ENCODE measurements around the gene DMRT3. TPM values are rescaled to one million over a fixed set of nuclear protein-coding genes. Genes with fewer than 3 reads are reported as not detected.

DMRT3 gene
- total RNA-seq, 3 donors from 2014 or later (not counting 1 experiment from before 2014, with no cell fraction given): not detected

DNA sequence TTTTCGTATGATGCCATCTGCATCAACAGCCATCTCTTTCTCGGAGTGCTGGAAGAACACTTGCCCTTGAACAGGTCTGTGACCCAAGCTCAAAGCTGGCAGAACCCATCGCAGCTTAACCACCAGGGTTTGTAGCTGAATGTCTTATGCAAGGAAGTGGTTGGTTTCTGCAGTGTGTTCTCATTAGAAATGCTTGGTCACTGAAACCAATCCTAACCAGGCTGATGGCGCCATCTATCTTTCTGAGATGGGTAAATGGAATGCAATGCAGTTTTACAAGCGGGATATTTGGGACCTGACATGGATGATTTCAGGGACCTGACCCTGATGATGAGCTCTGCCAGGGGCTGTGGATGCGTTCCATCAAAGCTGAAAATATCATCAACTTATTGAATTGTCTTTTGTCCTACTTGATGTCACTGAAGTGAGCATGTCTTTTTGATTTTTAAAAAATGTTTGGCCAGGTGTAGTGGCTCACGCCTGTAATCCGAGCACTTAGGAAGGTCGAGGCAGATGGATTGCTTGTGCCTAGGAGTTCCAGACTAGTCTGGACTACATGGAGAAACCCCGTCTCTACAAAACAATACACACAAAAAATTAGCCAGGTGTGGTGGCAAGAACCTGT lies 28.7 kb downstream of the DMRT3 start:
- WGBS (ENCODE audit: insufficient coverage): 56% methylated on average over 10 of the region's 10 CpGs
- peaks cover 11 to 12% of the 10 kb centered on the region in 2 donors for H3K4me1 Mint-ChIP-seq
- DNase-seq: peak in 1 of 2 donors; percentile 41

GRCh38 chr9:1007312-1007711 lies 30.9 kb downstream of the DMRT3 start:
- 68% methylated on average over 2 of the region's 3 CpGs for WGBS (ENCODE audit: insufficient coverage)

More for the DNA sequence above, 28.7 kb downstream of the DMRT3 start:
- H3K9me3 Mint-ChIP-seq: no peaks in the 10 kb centered on the region
- peak in 2 of 3 donors; percentile 42 to 45 for ATAC-seq
- H3K27ac ChIP-seq (ENCODE audit: low read length): no peak overlapping the region
- no peaks in the 10 kb centered on the region for H3K9me3 ChIP-seq (ENCODE audit: control insufficient read depth, insufficient read depth, low read length)
- H3K27me3 Mint-ChIP-seq (ENCODE audit: low read depth in 2 of 2): peaks cover 11 to 32% of the 10 kb centered on the region in 2 donors
- intact Hi-C loops (cut with micrococcal nuclease): loop anchor here (5.0 kb wide), 1 partner anchor 113 kb away; no protein-coding TSS in a partner anchor
- TF ChIP-seq CTCF (IDR thresholded peaks at IDR 0.05): no peak
- peaks cover 3% of the 10 kb centered on the region for H3K4me1 ChIP-seq (ENCODE audit: control insufficient read depth, insufficient read depth, low read length)
- H3K27me3 ChIP-seq (ENCODE audit: control insufficient read depth, insufficient read depth, low read length): no peaks in the 10 kb centered on the region
- H3K4me3 ChIP-seq (ENCODE audit: low read length): no peak overlapping the region
- no peak overlapping the region for H3K27ac Mint-ChIP-seq
- H3K4me3 Mint-ChIP-seq: no peak overlapping the region
- no peaks in the 10 kb centered on the region for H3K36me3 Mint-ChIP-seq
- no peaks in the 10 kb centered on the region for H3K36me3 ChIP-seq (ENCODE audit: control insufficient read depth, insufficient read depth, low read length)

DNA sequence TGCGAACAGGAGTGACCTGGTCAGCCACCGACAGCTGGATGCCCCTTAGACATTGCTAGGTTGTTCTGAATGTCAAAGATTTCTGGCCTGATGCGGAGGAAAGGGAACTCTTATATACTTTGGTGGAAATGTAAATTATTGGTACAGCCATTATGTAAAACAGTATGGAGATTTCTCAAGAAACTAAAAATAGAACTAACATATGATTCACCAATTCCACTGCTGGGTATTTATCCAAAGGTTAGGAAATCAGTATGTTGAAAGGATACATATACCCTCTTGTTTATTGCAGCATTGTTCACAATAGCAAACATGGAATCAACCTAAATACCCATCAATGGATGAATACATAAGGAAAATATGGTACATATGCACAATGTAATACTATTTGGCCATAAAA lies 31.8 kb downstream of the DMRT3 start:
- Mint-ChIP-seq H3K9me3 (no peaks in the 10 kb centered on the region), H3K4me1 (peaks cover 10 to 11% of the 10 kb centered on the region in 2 donors), H3K4me3 (no peak overlapping the region), H3K27ac (no peak overlapping the region), H3K36me3 (no peaks in the 10 kb centered on the region), H3K27me3 (ENCODE audit: low read depth in 2 of 2) (peaks cover 11 to 28% of the 10 kb centered on the region in 2 donors)
- 91% methylated on average over 2 of the region's 3 CpGs for WGBS (ENCODE audit: insufficient coverage)
- no peaks in the 10 kb centered on the region for H3K9me3 ChIP-seq (ENCODE audit: control insufficient read depth, insufficient read depth, low read length)
- H3K36me3 ChIP-seq (ENCODE audit: control insufficient read depth, insufficient read depth, low read length): no peaks in the 10 kb centered on the region
- DNase-seq: no peak
- H3K4me1 ChIP-seq (ENCODE audit: control insufficient read depth, insufficient read depth, low read length): peaks cover 3% of the 10 kb centered on the region
- ATAC-seq: no peak
- H3K4me3 ChIP-seq (ENCODE audit: low read length): no peak overlapping the region
- H3K27me3 ChIP-seq (ENCODE audit: control insufficient read depth, insufficient read depth, low read length): no peaks in the 10 kb centered on the region
- intact Hi-C loops (cut with micrococcal nuclease): loop anchor here (2.0 to 5.0 kb wide), 2 partner anchors 116 to 395 kb away; no protein-coding TSS in a partner anchor
- TF ChIP-seq CTCF (IDR thresholded peaks at IDR 0.05): no peak
- H3K27ac ChIP-seq (ENCODE audit: low read length): no peak overlapping the region

More at GRCh38 chr9:1007312-1007711, 30.9 kb downstream of the DMRT3 start:
- Mint-ChIP-seq H3K9me3 (no peaks in the 10 kb centered on the region), H3K4me3 (no peak overlapping the region), H3K27me3 (ENCODE audit: low read depth in 2 of 2) (peaks cover 11 to 28% of the 10 kb centered on the region in 2 donors), H3K27ac (no peak overlapping the region), H3K36me3 (no peaks in the 10 kb centered on the region), H3K4me1 (peaks cover 10 to 11% of the 10 kb centered on the region in 2 donors)
- no peaks in the 10 kb centered on the region for H3K9me3 ChIP-seq (ENCODE audit: control insufficient read depth, insufficient read depth, low read length)
- H3K27ac ChIP-seq (ENCODE audit: low read length): no peak overlapping the region
- TF ChIP-seq CTCF (IDR thresholded peaks at IDR 0.05): no peak
- ATAC-seq (no peak), DNase-seq (no peak)
- H3K36me3 ChIP-seq (ENCODE audit: control insufficient read depth, insufficient read depth, low read length): no peaks in the 10 kb centered on the region
- intact Hi-C loops (cut with micrococcal nuclease): loop anchor here (5.0 kb wide), 1 partner anchor 115 kb away; no protein-coding TSS in a partner anchor
- H3K27me3 ChIP-seq (ENCODE audit: control insufficient read depth, insufficient read depth, low read length): no peaks in the 10 kb centered on the region
- H3K4me1 ChIP-seq (ENCODE audit: control insufficient read depth, insufficient read depth, low read length): peaks cover 3% of the 10 kb centered on the region
- H3K4me3 ChIP-seq (ENCODE audit: low read length): no peak overlapping the region
